HG03469 (cell line): ENCODE measurements around the gene SEMA3E.
"Not testable (repeated sequence)": the region's sequence is repeated elsewhere in the genome, so short reads cannot be mapped to it uniquely, and the experiment has no call there.

Source experiments
- ATAC-seq: cut with Tn5 transposase; IDR thresholded peaks from one replicate; pipeline ENCODE4 v1.9.1; 2021; ENCODE audit warnings: mild to moderate bottlenecking, moderate library complexity, moderate number of reproducible peaks; ENCODE audit not compliant: unreplicated experiment

The SEMA3E gene

DNA sequence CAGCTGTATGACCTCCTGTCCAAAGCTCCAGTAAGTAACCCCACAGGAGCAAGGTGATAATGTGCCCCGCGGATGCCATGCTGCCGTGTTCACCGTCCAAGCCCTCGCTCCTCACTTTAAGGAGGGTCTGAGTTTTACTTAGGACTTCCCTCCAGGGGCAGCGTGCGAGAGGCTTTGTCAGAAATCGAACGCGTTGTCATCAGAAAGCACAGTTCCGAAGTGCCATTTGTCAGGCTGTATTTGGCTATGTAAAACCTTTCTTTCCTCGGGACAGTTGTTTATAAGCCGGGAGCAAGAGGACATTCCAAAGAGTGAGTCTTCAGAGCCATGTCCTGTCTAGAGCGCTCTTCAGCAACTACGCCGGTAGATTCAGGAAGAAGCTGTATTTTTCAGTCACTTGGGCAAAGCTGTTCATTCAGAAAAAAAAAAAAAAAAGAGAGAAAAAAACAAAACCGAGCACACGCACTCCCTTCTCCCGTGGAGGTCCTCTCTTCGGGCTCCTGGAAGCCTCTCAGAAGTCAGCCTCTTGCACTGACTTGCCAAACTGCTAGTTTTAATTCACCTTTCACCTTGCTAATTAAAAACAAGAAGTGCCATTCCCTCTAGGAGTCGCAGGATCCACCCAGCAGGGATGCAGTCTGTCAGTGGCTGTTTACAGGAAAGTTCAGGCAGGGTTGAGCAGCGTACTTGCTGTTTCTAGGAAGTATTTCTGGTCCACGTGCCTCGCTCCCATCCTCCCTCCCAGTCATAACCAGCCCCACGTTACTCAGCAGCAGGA lies at the start of gene SEMA3E:
Gene SEMA3E, minus strand, starts transcription at position 676 of the 778 bp plus-strand sequence.
- no peak for ATAC-seq

GRCh38 chr7:83697804-83698530 lies 49.0 kb upstream of the SEMA3E start:
- no peak for ATAC-seq

DNA sequence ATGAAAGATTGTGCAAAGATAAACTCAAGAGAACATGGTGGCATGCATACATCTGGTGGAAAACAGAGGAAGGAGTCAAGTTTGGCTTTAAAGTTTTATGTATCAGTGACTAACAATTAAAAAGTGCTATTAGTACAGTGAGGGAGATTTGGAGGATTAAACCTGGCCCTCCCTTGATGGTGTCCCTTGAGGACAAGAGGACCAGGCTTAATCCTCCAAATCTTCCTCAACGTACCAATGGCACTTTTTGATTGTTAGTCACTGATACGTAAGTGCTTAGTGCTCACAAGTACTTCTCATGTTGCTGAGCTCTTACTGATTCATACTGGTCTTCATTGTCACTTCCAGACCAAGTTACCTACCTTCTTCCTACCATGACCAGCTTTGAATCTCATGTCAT lies 47.2 kb upstream of the SEMA3E start:
- ATAC-seq, result no peak

DNA sequence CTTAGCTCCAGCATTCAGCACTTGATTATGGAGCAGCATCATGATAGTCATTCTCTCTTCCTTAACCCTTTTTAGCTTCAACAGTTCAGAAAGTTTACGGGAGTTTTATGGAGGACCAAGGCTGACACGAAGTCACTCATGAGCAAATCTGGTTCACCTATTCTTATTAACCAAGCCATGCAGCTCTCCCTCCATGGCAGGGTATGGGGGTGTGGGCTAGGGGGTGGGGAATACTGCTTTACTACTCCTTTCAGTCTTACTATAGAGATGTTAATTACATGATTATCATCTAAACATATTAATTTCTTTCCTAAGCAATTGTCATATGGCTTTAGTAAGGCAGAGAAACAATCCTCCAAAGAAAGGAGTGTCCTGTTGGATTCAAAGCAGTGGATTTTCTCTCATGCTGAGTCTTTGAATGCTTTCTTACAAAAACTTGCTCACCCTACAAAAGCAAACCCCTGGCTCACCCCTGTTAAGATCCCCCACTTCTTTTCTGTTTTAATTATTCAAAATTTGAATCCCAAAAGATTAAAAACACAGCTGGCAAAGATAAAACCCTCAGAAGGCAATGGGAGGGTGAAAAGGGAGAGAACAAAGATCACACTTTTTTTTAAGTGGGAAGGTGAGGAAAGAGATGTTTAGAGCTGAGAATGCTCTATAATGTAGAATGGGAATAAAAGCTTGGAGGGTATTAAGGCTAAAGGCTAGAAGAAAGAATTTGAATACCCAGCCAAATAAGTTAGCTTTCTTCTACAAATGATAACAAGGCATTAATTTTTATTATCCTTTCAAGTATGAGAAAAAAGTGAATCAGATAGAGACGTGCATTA lies 46.4 kb upstream of the SEMA3E start:
- ATAC-seq, result no peak

DNA sequence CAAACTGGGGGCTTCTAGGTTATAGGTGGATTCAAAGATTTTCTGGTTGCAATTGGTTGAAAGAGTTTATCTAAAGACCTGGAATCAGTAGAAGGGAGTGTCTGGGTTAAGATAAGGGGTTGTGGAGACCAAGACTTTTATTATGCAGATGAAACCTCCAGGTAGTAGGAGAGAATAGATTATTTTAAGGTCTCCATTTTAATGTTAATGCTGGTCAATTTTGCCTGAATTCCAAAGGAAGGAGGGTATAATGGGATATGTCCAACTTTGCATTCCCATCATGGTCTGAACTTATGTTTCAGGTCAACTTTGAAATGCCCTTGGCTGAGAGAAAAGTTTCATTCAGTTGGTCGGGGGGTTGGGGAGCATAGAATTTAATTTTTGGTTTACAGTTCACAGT lies 44.3 kb upstream of the SEMA3E start:
- no peak for ATAC-seq

GRCh38 chr7:83691095-83691494 lies 42.2 kb upstream of the SEMA3E start:
- ATAC-seq, result no peak

DNA sequence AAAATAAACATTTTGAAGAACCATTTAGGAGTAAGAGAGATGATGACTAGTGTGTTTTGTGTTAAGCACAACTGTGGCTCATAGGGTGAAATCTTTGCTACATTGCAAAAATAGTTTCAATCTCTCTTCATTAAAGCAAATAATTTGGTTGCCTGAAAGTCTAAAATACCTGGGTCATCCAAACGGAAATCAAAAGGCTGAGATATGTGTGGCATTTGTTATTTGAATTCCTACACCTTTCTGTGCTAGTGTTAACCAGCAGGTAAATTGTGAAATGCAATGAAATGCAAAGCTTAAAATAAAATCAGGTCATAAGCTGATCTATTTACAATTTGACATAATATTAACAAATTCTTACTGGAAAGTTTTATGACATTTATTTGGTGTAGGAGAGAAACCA lies 40.9 kb upstream of the SEMA3E start:
- no peak for ATAC-seq

DNA sequence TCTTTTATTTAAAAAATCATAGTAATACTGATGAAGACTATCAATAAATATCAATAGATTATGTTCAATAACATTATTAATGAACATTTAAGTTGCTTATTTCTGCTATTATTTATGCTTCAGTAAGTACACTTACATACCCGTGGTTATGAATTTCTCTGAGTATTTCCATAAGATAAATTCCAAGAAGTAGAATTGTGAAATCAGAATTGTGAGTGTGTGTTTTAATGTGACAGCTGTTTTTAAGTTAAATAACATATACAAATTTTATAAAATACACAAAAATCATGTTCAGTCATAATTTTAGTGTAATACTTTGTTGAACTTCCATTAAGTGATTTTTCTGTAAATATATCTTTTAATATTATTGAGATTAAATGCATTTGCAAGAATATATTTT lies 37.5 kb upstream of the SEMA3E start:
- no peak for ATAC-seq

- ATAC-seq, result no peak
Measured at GRCh38 chr7:83684928-83685327, 36.0 kb upstream of the SEMA3E start.

DNA sequence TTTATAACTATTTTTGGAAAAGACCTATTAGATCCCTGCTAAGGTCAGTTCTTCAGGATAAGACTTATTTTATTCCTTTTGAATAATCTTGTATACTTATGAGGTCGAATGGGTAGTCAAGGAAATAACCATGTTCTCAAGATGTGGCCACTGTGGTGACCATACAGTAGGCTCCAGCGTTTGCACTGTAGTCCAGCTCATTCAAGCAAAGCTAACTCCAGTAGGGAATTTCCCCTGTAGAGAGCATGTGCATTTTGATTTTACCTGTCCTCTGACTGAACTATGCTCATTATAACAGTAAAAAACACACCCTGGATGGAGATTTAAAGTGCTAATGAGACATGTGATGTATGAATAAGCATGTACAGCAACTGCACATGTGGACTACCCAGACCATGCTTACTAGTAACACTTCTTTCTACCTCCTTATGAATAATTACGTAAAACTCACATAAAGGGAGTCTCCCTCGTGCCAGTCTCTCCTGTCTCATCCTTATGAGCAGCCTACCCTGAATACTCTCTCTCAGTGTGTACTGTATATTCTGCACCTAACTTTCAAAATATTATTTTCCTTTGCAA lies 32.4 kb upstream of the SEMA3E start:
- ATAC-seq, result no peak

DNA sequence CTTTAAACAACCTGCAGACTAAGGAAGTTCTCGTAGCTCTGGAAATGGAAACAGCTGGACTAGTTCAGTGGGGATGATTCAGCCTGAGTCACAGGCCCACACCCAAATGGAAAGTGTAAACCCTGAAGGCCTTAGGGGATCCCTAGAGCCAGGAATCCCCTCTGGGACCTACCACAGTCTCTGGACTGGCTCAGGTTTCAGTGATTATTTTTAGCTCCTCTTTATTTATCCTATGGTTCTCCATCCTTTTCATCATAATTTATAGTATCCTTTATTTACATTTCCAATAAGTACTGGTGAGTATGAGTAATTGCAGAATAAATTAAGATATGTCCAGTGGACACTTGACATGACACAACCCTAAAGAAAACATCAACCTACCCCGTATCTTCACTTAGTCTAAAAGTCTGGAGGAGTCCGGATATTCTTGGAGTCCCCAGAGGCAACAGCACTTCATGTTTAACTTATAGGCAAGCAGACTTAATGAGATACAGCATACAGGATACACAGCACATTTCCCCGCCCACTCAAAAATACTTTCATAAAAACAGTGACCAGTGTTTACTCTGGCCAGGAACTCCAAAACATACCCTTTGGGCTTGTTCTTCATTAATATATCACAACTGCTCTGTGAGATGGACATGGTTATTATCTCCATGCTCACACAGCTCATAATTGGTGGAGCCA lies 28.4 kb upstream of the SEMA3E start:
- no peak for ATAC-seq

DNA sequence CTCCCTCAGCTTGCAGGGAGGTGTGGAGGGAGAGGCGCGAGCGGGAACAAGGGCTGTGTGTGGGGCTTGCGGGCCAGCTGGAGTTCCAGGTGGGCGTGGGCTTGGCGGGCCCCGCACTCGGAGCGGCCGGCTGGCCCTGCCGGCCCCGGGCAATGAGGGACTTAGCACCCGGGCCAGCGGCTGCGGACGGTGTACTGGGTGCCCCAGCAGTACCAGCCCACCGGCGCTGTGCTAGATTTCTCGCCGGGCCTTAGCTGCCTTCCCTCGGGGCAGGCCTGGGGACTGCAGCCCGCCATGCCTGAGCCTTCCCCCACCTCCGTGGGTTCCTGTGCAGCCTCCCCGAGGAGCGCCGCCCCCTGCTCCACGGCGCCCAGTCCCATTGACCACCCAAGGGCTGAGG lies 24.4 kb upstream of the SEMA3E start:
- ATAC-seq, result not testable (repeated sequence)

GRCh38 chr7:83672157-83672556 lies 23.2 kb upstream of the SEMA3E start:
- no peak for ATAC-seq

DNA sequence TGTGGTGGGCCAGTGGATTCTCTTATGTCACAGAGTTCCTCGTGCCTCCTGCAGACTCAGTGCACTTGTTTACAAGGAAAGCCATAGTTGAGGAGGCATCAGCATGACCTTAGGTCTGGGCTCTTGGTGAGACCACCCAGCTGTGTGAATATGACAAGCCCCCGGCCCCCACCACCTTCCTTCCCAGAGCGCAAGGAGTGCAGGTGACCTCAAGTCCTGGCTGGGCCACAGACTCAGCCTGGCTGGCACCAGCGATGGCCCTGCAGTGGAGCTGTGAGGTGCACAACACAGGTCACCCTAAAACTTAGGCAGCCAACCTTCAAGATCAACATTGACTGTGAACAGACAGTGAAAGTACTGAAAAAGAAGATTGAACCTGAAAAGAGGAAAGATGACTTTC lies 14.2 kb upstream of the SEMA3E start:
- ATAC-seq, result no peak

DNA sequence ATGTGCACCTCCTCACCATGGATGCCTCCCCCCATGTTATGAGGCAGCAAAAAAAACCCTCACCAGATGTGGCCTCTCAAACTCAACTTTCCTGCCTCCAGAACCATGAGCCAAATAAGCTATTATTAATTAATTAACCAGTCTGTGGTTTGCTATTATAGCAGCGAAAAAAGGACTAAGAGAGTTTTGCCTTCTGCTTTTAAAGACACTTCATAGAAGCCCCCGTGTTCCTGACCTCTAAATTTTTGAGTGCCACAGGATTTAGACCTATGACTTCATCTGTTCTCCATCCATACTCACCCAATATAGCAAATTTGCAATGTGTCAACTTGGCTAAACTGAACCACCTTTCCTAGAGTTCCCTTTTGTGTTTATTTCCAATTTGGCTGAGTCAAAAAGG lies 9.2 kb upstream of the SEMA3E start:
- no peak for ATAC-seq

DNA sequence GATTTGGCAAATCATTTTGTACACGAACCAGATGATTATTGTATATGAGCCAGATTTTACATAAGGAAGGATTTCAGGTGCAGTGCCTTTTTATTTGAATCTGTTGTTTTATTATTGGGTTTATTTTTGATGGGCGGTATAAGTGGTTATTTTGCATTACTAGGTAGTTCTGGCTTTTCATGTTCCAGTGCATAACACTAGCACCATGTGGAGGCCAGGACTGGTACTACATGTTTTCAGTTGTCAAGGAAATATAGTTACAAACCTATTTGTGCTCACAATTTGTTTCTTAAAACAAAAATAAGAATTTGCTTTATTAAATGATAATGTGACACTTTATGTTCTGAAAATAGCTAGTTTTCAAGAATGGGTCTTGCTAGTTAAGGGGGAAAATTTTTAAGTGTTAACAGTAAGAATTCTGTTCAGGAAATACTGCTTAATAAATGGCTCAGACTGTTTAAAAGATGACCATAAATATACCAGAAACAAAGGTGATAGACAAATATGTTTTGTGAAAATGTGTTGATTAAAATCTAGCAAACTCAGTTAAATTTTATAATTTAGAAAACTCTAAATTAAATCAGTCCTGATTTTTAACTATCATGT lies 7.1 kb upstream of the SEMA3E start:
- ATAC-seq, result no peak

- no peak for ATAC-seq
Measured at GRCh38 chr7:83652481-83652880, 3.5 kb upstream of the SEMA3E start.

- no peak for ATAC-seq
Measured at GRCh38 chr7:83649701-83650100, 762 bp upstream of the SEMA3E start.

DNA sequence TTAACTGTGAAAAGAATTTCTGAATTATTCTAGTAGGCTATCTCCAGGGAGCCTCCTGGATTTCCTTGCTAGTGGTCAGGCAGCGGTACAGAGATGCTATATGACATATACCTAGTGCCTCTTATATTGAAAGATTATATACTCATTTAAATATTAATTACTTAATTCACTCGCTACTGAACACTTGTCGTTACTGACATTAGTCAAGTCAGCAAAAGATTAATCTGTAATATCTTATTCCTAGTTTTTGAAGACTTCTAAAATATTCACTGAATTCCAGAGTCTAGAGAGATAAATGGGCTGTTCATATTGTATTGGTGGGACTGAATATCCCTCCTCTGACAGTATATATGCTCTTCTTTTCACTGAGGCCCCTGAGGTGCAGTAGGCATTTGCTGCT lies 2.9 kb downstream of the SEMA3E start:
- ATAC-seq, result no peak

DNA sequence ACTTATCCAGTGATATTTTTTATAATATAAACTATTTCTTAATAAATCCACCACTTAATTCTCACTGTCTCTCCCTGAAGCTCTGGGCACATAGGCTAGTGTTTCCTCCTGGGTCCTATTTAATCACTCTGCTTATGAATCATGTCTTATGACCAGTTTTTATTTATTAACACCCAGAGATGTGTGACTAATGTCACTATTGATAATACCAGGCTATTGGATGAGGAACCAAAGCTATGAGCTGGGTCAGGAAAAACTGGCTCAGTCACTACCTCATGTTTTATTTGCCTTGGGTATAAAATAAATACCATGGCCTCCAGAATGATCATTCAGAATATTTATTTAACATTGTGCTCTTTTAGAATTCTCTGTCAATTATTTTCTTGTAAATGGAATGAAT lies 5.2 kb downstream of the SEMA3E start:
- no peak for ATAC-seq
